Chondrocyte (in vitro differentiated cells): ENCODE measurements around the gene PRDM4. TPM values are rescaled to one million over a fixed set of nuclear protein-coding genes. Genes with fewer than 3 reads are reported as not detected.

ENCODE experiments used
- DNase-seq: peaks from one replicate; pipeline ENCODE4 v3.0.0; 2021; ENCODE audit warnings: mixed read lengths, low spot score
- H3K27ac Mint-ChIP-seq: one replicate; pipeline ENCODE4 v1.8.0; 2021; ENCODE audit warnings: mild to moderate bottlenecking, moderate library complexity, mixed read lengths; ENCODE audit not compliant: unreplicated experiment
- H3K27me3 Mint-ChIP-seq: 2 replicates; pipeline ENCODE4 v1.8.0; 2021; ENCODE audit warnings: low read depth, mixed read lengths
- H3K36me3 Mint-ChIP-seq: 2 replicates; pipeline ENCODE4 v1.8.0; 2021; ENCODE audit warnings: low read depth, mixed read lengths
- H3K4me1 Mint-ChIP-seq: 2 replicates; pipeline ENCODE4 v1.8.0; 2021; ENCODE audit warnings: low read depth, mild to moderate bottlenecking, mixed read lengths
- H3K4me3 Mint-ChIP-seq: one replicate; pipeline ENCODE4 v1.8.0; 2021; ENCODE audit warnings: mild to moderate bottlenecking, moderate library complexity, mixed read lengths; ENCODE audit not compliant: unreplicated experiment
- H3K9me3 Mint-ChIP-seq: 2 replicates; pipeline ENCODE4 v1.8.0; 2021; ENCODE audit warnings: low read depth, mixed read lengths
- total RNA-seq: library from RNA; stranded (reverse); gene quantifications from 3 replicates; pipeline ENCODE4 v1.2.1, GENCODE V29; 2021
- TF ChIP-seq, protein P1 (sequence below): fragments of 200-600 bp; sonication (generic); IDR thresholded peaks from 2 replicates; pipeline ENCODE4 v1.5.0; 2021; ENCODE audit warnings: antibody characterized with exemption, mild to moderate bottlenecking, moderate library complexity

PRDM4 gene
- total RNA-seq, 1 donor from 2014 or later, result 22.5 TPM

DNA sequence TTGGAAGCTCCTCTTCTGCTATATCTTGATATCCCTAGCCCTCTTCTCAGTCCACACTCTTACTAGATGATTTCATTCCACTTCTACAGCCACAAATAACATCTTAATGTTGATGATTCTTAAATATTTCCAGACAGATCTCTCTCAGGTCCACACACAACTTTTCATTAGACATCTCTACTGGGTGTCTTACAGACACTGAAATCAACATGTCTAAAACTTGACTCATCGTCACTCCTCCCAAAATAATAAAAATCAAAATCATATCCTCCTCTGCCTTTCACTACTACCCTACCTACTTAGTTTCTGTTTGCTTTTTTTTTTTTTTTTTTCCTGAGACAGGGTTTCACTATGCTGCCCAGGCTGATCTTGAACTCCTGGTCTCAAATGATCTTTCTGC, 11.9 kb downstream of the PRDM4 start:
- DNase-seq, result no peak
- peaks cover 5% of the 10 kb centered on the region for H3K4me1 Mint-ChIP-seq
- no peak overlapping the region for H3K27ac Mint-ChIP-seq
- no peak overlapping the region for H3K4me3 Mint-ChIP-seq
- H3K9me3 Mint-ChIP-seq, result no peaks in the 10 kb centered on the region
- TF ChIP-seq, protein P1, sequence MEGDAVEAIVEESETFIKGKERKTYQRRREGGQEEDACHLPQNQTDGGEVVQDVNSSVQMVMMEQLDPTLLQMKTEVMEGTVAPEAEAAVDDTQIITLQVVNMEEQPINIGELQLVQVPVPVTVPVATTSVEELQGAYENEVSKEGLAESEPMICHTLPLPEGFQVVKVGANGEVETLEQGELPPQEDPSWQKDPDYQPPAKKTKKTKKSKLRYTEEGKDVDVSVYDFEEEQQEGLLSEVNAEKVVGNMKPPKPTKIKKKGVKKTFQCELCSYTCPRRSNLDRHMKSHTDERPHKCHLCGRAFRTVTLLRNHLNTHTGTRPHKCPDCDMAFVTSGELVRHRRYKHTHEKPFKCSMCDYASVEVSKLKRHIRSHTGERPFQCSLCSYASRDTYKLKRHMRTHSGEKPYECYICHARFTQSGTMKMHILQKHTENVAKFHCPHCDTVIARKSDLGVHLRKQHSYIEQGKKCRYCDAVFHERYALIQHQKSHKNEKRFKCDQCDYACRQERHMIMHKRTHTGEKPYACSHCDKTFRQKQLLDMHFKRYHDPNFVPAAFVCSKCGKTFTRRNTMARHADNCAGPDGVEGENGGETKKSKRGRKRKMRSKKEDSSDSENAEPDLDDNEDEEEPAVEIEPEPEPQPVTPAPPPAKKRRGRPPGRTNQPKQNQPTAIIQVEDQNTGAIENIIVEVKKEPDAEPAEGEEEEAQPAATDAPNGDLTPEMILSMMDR, result no peak
- H3K36me3 Mint-ChIP-seq, result peaks cover 23% of the 10 kb centered on the region
- no peaks in the 10 kb centered on the region for H3K27me3 Mint-ChIP-seq

DNA sequence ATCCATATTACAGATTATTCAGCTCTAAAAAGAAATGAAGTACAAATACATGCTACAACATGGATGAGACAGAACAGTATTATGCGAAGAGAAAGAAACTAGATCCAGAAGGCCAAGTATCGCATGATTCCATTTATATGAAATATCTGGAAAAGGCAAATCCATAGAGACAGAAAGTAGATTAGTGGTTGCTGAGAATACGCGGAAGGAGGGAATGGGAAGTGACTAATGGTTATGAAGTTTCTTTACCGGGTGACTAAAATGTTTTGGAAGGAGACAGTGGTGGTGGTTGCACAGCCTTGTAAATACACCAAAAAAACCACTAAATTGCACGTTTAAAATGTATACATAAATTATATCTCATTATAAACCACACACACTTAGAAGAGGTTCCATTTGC, 12.5 kb downstream of the PRDM4 start:
- Mint-ChIP-seq H3K4me1 (peaks cover 5% of the 10 kb centered on the region), H3K27ac (no peak overlapping the region), H3K9me3 (no peaks in the 10 kb centered on the region), H3K36me3 (peaks cover 22% of the 10 kb centered on the region), H3K4me3 (no peak overlapping the region), H3K27me3 (no peaks in the 10 kb centered on the region)
- TF ChIP-seq, protein P1, result no peak
- no peak for DNase-seq

GRCh38 chr12:107736914-107737313, 24.0 kb downstream of the PRDM4 start:
- DNase-seq, result no peak
- no peak overlapping the region for H3K27ac Mint-ChIP-seq
- no peaks in the 10 kb centered on the region for H3K27me3 Mint-ChIP-seq
- no peaks in the 10 kb centered on the region for H3K9me3 Mint-ChIP-seq
- no peak overlapping the region for H3K4me3 Mint-ChIP-seq
- no peaks in the 10 kb centered on the region for H3K4me1 Mint-ChIP-seq
- H3K36me3 Mint-ChIP-seq, result peaks cover 61% of the 10 kb centered on the region
- TF ChIP-seq, protein P1, result no peak

- H3K27ac Mint-ChIP-seq, result no peak overlapping the region
- peaks cover 52% of the 10 kb centered on the region for H3K36me3 Mint-ChIP-seq
- H3K4me1 Mint-ChIP-seq, result no peaks in the 10 kb centered on the region
- no peaks in the 10 kb centered on the region for H3K27me3 Mint-ChIP-seq
- H3K9me3 Mint-ChIP-seq, result no peaks in the 10 kb centered on the region
- no peak overlapping the region for H3K4me3 Mint-ChIP-seq
- DNase-seq, result no peak
- TF ChIP-seq, protein P1, result no peak
Observed at GRCh38 chr12:107735763-107736162, 25.2 kb downstream of the PRDM4 start.

GRCh38 chr12:107734139-107734538, 26.8 kb downstream of the PRDM4 start:
- DNase-seq, result no peak
- Mint-ChIP-seq H3K9me3 (no peaks in the 10 kb centered on the region), H3K4me3 (no peak overlapping the region), H3K4me1 (no peaks in the 10 kb centered on the region), H3K27ac (no peak overlapping the region), H3K36me3 (peaks cover 44% of the 10 kb centered on the region), H3K27me3 (no peaks in the 10 kb centered on the region)
- TF ChIP-seq, protein P1, result no peak
